Measurements from ENCODE around the gene PRPH2. TPM values are rescaled to one million over a fixed set of nuclear protein-coding genes. Genes with fewer than 3 reads are reported as not detected.
A peak's percentile ranks its signal among the peaks of the same experiment; 100 is the strongest.

PRPH2 gene
- total and polyA plus RNA-seq, 10 of the 15 experiments (the other 5 are each of a cell fraction or from before 2014, with no cell fraction given) = 0.08 TPM; not detected in 9

DNA sequence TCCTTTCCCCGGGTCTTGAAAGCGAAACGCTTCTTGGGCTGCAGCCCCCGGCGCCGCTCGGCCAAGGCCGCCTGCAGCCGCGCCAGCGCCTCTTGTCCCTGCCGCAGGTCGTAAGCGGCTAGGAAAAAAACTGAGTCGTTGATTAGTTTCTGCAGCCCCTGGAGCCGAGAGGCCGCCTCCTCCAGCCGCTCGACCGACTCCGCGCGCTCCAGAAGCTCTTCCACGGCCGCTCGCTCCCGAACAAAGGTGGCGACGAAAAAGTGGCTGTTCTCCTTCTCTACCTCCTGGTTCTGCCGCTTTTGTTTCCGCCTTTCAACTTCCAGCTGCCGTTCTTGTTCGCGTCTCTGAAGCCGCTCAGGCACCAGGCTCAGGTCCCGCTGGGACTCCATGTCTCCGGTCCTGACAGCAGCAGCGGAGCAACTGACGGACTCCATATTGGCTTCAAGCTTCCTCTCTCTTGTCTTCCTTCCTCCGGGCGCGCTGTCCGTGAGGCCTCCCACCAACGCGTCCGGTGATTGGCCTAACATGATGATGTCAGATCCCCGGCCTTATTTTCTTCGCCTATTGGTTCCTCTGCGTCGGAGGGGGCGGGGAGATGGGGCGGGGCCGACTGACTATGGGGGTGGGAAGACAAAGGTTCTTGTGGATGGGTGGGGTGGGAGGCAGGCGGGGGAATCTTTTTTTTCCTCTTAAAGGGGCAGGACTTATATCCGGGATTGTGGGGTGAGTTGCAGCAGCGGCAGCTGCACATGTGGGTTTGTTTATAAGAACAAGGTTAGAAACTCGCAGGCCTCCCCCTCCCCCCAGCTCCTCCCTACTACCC, 23.5 kb upstream of the PRPH2 start, which contains the start of gene TBCC (continued):
- TF ChIP-seq, protein P1, sequence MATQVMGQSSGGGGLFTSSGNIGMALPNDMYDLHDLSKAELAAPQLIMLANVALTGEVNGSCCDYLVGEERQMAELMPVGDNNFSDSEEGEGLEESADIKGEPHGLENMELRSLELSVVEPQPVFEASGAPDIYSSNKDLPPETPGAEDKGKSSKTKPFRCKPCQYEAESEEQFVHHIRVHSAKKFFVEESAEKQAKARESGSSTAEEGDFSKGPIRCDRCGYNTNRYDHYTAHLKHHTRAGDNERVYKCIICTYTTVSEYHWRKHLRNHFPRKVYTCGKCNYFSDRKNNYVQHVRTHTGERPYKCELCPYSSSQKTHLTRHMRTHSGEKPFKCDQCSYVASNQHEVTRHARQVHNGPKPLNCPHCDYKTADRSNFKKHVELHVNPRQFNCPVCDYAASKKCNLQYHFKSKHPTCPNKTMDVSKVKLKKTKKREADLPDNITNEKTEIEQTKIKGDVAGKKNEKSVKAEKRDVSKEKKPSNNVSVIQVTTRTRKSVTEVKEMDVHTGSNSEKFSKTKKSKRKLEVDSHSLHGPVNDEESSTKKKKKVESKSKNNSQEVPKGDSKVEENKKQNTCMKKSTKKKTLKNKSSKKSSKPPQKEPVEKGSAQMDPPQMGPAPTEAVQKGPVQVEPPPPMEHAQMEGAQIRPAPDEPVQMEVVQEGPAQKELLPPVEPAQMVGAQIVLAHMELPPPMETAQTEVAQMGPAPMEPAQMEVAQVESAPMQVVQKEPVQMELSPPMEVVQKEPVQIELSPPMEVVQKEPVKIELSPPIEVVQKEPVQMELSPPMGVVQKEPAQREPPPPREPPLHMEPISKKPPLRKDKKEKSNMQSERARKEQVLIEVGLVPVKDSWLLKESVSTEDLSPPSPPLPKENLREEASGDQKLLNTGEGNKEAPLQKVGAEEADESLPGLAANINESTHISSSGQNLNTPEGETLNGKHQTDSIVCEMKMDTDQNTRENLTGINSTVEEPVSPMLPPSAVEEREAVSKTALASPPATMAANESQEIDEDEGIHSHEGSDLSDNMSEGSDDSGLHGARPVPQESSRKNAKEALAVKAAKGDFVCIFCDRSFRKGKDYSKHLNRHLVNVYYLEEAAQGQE (IDR thresholded peaks at IDR 0.05; ENCODE audit: low read depth, low read length) = no peak
- TF ChIP-seq, protein P2, sequence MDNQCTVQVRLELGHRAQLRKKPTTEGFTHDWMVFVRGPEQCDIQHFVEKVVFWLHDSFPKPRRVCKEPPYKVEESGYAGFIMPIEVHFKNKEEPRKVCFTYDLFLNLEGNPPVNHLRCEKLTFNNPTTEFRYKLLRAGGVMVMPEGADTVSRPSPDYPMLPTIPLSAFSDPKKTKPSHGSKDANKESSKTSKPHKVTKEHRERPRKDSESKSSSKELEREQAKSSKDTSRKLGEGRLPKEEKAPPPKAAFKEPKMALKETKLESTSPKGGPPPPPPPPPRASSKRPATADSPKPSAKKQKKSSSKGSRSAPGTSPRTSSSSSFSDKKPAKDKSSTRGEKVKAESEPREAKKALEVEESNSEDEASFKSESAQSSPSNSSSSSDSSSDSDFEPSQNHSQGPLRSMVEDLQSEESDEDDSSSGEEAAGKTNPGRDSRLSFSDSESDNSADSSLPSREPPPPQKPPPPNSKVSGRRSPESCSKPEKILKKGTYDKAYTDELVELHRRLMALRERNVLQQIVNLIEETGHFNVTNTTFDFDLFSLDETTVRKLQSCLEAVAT (IDR thresholded peaks at IDR 0.05) = peak; percentile 73
- TF ChIP-seq PAX8 (IDR thresholded peaks at IDR 0.05) = 0 out of 2 replicates have a peak, but pooled peaks have one; percentile 61

DNA sequence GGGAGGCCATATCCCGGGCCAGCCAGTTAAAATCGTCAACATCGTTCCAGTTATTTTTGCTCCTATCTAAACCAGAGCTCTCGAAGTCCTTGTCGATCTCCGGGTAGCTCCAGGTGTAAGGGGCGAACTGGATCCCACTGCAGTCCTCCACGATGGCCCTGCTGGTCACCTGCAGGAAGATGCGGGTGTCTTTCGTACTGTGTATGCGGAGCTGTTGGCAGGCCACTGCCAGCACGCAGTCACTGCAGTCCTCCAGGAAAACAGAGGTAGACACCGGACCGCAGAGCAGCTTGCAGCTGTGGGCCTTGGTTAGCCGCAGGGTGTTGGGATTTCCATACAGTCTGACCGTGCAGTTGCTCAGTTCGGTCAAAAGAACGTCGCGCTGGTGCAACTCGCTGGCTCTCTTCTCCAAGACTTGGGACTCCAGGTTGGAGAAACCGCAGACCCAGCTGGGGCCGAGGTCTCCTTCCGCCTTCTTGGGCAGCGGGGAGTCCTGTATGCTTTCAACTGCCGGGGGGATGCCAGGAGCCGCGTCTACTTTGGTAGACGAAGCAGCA, 22.8 kb upstream of the PRPH2 start:
- POLR2A ChIA-PET = interaction anchor here (0.8 to 8.4 kb wide), 12 partner anchors 9 to 145 kb away, joined by 3 to 140 read pairs (median 5); partner anchors contain the start of gene BICRAL
- CTCF ChIA-PET = interaction anchor here (0.9 to 2.8 kb wide), 7 partner anchors 19 to 148 kb away, joined by 3 to 15 read pairs (median 3); no protein-coding TSS in a partner anchor
- Histone ChIP-seq H3K4me3 (peak overlapping the region; percentile 99), H2AFZ (ENCODE audit: control insufficient read depth, low read depth, low read length) (no peak overlapping the region), H3K27ac (ENCODE audit: control insufficient read depth, insufficient read depth) (peak overlapping the region; percentile 98), H4K20me1 (ENCODE audit: control insufficient read depth, insufficient read depth) (no peaks in the 10 kb centered on the region), H3K36me3 (ENCODE audit: control insufficient read depth in 2 of 2, insufficient read depth in 2 of 2, low read length in 1 of 2) (no peaks in the 10 kb centered on the region), H3K27me3 (replicated peaks in 1 of 2; ENCODE audit: control insufficient read depth in 2 of 2, insufficient read depth in 2 of 2, low read length in 1 of 2) (no peaks in the 10 kb centered on the region), H3K9ac (ENCODE audit: control insufficient read depth, insufficient read depth, low read length) (peak overlapping the region; percentile 100), H3K4me2 (ENCODE audit: control insufficient read depth, insufficient read depth) (peak overlapping the region; percentile 94), H3K4me1 (ENCODE audit: control insufficient read depth, insufficient read depth, low read length) (peaks cover 10% of the 10 kb centered on the region), H3K9me3 (replicated peaks; ENCODE audit: control insufficient read depth, insufficient read depth, low read length) (no peaks in the 10 kb centered on the region), H3K79me2 (ENCODE audit: control insufficient read depth, insufficient read depth, low read length) (peaks cover 44% of the 10 kb centered on the region)
- in situ Hi-C loops (cut with MboI) (no loop called here), intact Hi-C loops (cut with micrococcal nuclease; ENCODE audit: unreplicated experiment) (no loop called here)
- SMC1A ChIA-PET (ENCODE audit: uncharacterized antibody, unreplicated experiment) = interaction anchor here (0.5 to 6.6 kb wide), 12 partner anchors 18 to 175 kb away, joined by 3 to 92 read pairs (median 3); no protein-coding TSS in a partner anchor
- BruUV-seq (replicated peaks) = no TSS peak
- no peak for FAIRE-seq
- RAD21 ChIA-PET (ENCODE audit: unreplicated experiment) = interaction anchor here (0.8 to 7.0 kb wide), 9 partner anchors 17 to 180 kb away, joined by 3 to 227 read pairs (median 6); partner anchors contain the start of genes BICRAL and RPL7L1
- no peak for DNase-seq (ENCODE audit: low read depth, low spot score)
- WGBS (ENCODE audit: insufficient coverage, insufficient replicate concordance, low lambda C conversion rate, missing lambda C conversion rate) = 2% methylated on average over 29 of the region's 29 CpGs
- no peak for ATAC-seq
- TF ChIP-seq POU2F2 (IDR thresholded peaks at IDR 0.05; ENCODE audit: borderline replicate concordance, low read depth, low read length) = 0 out of 3 replicates have a peak, but pooled peaks have one; percentile 6
- TF ChIP-seq BRCA1 (IDR thresholded peaks at IDR 0.05; ENCODE audit: low read depth, low read length) = no peak
- 0 out of 4 replicates have a peak, but pooled peaks of 1 of the 2 experiments have one; percentile 6 for TF ChIP-seq BHLHE40 (IDR thresholded peaks at IDR 0.05; ENCODE audit: borderline replicate concordance in 1 of 2, low read depth in 2 of 2, low read length in 1 of 2)
- TF ChIP-seq MTA3 (IDR thresholded peaks at IDR 0.05; ENCODE audit: borderline replicate concordance, low read length) = peak; percentile 53; the same call in 1 of the 2 replicates
- TF ChIP-seq IKZF1 (conservative IDR thresholded peaks at IDR 0.05) = peak; percentile 53
- TF ChIP-seq EED (IDR thresholded peaks at IDR 0.05; ENCODE audit: low read depth) = 0 out of 2 replicates have a peak, but pooled peaks have one; percentile 20
- TF ChIP-seq CBFB (IDR thresholded peaks at IDR 0.05; ENCODE audit: low read depth) = 0 out of 2 replicates have a peak, but pooled peaks have one; percentile 8
- peak; percentile 71; the same call in 1 of the 2 replicates for TF ChIP-seq RUNX3 (IDR thresholded peaks at IDR 0.05; ENCODE audit: low read length)
- no peak for TF ChIP-seq RCOR1 (conservative IDR thresholded peaks at IDR 0.05; ENCODE audit: low read depth, low read length)
- 0 out of 4 replicates have a peak, but pooled peaks have one; percentile 5 to 17 for TF ChIP-seq IKZF2 (IDR thresholded peaks at IDR 0.05)

Measured in GM12878 (cell line).